ENCODE measurements around the gene ARVCF. TPM values are rescaled to one million over a fixed set of nuclear protein-coding genes. Genes with fewer than 3 reads are reported as not detected.

Gene ARVCF
- total and polyA plus RNA-seq, 9 of the 15 experiments (the other 6 are each of a cell fraction or from before 2014, with no cell fraction given) = 0.03 to 97.4 (median 15.6) TPM

GRCh38 chr22:20025401-20026203, 9.0 kb upstream of the ARVCF start (continued):
- no peak for TF ChIP-seq BCLAF1 (IDR thresholded peaks at IDR 0.05; ENCODE audit: borderline replicate concordance in 1 of 2, control insufficient read depth in 1 of 2, low read depth in 2 of 2, low read length in 1 of 2)
- TF ChIP-seq ZNF444 (CRISPR knock-in tag; IDR thresholded peaks at IDR 0.05) = peak; percentile 94
- TF ChIP-seq ESRRB (CRISPR knock-in tag; IDR thresholded peaks at IDR 0.05; ENCODE audit: borderline replicate concordance) = no peak
- no peak for TF ChIP-seq CBFB (CRISPR knock-in tag; IDR thresholded peaks at IDR 0.05)
- TF ChIP-seq DDX20 (tag; IDR thresholded peaks at IDR 0.05; ENCODE audit: low read depth) = no peak
- no peak for TF ChIP-seq XRCC5 (IDR thresholded peaks at IDR 0.05; ENCODE audit: low read depth, low read length)
- TF ChIP-seq CCAR2 (IDR thresholded peaks at IDR 0.05; ENCODE audit: low read depth, low read length) = 0 out of 2 replicates have a peak, but pooled peaks have one; percentile 77
- TF ChIP-seq SP1 (CRISPR knock-in tag; IDR thresholded peaks at IDR 0.05) = no peak
- TF ChIP-seq MAZ (CRISPR knock-in tag; conservative IDR thresholded peaks at IDR 0.05 in 1 of 2, IDR thresholded peaks at IDR 0.05 in 1 of 2) = peak in 1 of 2 experiments; percentile 99; a peak in 2 of 4 replicates
- peak; percentile 96 for TF ChIP-seq SMAD1 (IDR thresholded peaks at IDR 0.05; ENCODE audit: low read depth, low read length, partially characterized antibody)
- peak in 1 of 2 experiments; percentile 89; a peak in 2 of 4 replicates for TF ChIP-seq UBTF (IDR thresholded peaks at IDR 0.05; ENCODE audit: borderline replicate concordance in 1 of 2, low read depth in 2 of 2, low read length in 2 of 2)
- no peak for TF ChIP-seq ZNF12 (CRISPR knock-in tag; IDR thresholded peaks at IDR 0.05)
- 0 out of 2 replicates have a peak, but pooled peaks have one; percentile 14 for TF ChIP-seq HNRNPL (IDR thresholded peaks at IDR 0.05; ENCODE audit: low read depth, low read length)
- TF ChIP-seq NCOA4 (IDR thresholded peaks at IDR 0.05; ENCODE audit: partially characterized antibody) = no peak
- peak; percentile 79; the same call in 1 of the 2 replicates for TF ChIP-seq ZNF165 (CRISPR knock-in tag; IDR thresholded peaks at IDR 0.05; ENCODE audit: borderline replicate concordance)
- no peak for TF ChIP-seq SLC30A9 (CRISPR knock-in tag; IDR thresholded peaks at IDR 0.05)
- TF ChIP-seq CBX5 (IDR thresholded peaks at IDR 0.05; ENCODE audit: borderline replicate concordance, low read depth) = no peak
- TF ChIP-seq MXI1 (IDR thresholded peaks at IDR 0.05; ENCODE audit: low read depth, low read length) = peak; percentile 99
- no peak for TF ChIP-seq FOXJ3 (CRISPR knock-in tag; IDR thresholded peaks at IDR 0.05)
- TF ChIP-seq BACH1 (tag; IDR thresholded peaks at IDR 0.05) = no peak
- no peak for TF ChIP-seq MCM2 (IDR thresholded peaks at IDR 0.05; ENCODE audit: low read depth)
- TF ChIP-seq PPARD (CRISPR knock-in tag; IDR thresholded peaks at IDR 0.05) = 0 out of 2 replicates have a peak, but pooled peaks have one; percentile 11
- TF ChIP-seq KDM1A (IDR thresholded peaks at IDR 0.05) = no peak

All from K562 (cell line).